AML-193 (cell line): ENCODE results near the gene TMEM139.
A peak's percentile ranks its signal among the peaks of the same experiment; 100 is the strongest.
"Not testable (repeated sequence)": the region's sequence is repeated elsewhere in the genome, so short reads cannot be mapped to it uniquely, and the experiment has no call there.

ENCODE experiments used
- DNase-seq, 2 experiments: peaks; one replicate each; lab custom pipeline; 2025; lab: John Stamatoyannopoulos, UW

TMEM139 gene

DNA sequence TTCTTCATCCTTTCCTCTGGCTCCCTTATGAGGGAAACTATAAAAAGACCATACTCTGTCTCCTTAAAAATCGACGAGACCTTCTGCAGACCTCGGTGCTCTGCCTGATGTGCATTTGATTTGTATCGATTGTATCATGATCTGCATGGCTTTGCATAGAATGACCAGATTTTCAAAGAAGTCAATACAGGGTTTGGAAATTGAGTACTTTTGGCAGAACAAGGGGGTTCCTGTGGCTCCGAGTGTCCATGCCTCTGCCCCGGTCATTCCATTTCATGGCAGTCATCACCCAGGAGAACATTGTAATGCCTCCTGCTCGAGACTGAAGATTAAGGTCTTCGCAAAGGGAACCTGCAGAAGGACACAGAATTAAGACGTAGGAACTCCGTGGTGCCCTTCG, 4.1 kb downstream of the TMEM139 start:
- DNase-seq = no peak

- DNase-seq = peak; percentile 23 to 29
Observed at GRCh38 chr7:143289421-143289820, 4.7 kb downstream of the TMEM139 start.

GRCh38 chr7:143289888-143290287, 5.1 kb downstream of the TMEM139 start:
- DNase-seq = not testable (repeated sequence)

DNA sequence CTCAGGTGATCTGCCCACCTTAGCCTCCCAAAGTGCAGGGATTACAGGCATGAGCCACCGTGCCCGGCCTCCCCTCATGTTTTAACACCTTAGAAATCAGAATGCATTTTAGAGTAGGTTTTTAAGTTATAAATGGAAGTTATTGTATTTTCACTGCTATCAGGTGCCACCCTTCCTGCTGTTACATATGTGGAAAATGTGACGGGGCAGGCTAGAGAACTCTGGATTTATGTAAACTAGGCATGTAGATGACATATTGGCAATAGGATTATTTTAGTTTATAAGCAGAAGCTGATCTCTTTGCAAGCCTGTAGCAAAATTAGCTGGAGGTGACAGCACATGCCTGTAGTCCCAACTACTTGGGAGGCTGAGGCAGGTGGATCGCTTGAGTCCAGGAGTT, 5.5 kb downstream of the TMEM139 start:
- DNase-seq = no peak

DNA sequence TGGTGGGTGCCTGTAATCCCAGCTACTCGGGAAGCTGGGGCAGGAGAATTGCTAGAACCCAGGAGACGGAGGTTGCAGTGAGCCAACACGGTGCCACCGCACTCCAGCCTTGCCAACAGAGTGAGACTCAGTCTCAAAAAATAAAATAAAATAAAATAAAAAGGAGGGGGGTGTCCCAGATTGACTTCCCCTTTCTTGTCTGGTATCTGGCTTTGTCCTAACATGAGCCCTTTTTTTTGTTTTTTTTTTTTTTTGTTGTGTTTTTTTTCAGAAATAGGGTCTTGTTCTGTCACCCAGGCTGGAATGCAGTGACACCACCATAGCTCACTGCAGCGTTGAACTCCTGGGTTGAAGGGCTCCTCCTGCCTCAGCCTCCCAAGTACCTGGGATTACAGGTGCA, 8.1 kb downstream of the TMEM139 start:
- DNase-seq = no peak

DNA sequence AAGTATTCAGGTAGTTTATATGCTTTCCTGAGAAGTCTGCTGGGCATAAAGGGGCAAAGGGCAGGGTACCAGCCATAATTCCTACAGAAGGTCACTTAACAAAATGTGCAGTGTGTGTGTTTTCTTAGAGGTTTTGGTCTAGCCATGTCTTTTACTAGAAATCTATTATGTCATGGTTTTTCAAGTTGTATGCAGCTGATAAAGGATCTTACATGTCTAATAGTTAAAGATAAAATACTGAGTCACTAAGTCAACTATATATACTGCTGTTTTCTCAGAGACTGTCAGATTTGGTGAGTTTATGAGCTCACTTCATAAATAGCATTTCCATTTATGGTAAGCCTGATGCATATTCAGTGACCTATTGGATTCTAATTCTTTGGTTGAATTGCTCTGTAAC, 11.1 kb downstream of the TMEM139 start:
- DNase-seq = no peak

- DNase-seq = no peak
Observed at GRCh38 chr7:143296686-143297085, 11.9 kb downstream of the TMEM139 start.

GRCh38 chr7:143299346-143299745, 14.6 kb downstream of the TMEM139 start:
- no peak for DNase-seq

- DNase-seq = no peak
Observed at GRCh38 chr7:143299840-143300239, 15.1 kb downstream of the TMEM139 start.

DNA sequence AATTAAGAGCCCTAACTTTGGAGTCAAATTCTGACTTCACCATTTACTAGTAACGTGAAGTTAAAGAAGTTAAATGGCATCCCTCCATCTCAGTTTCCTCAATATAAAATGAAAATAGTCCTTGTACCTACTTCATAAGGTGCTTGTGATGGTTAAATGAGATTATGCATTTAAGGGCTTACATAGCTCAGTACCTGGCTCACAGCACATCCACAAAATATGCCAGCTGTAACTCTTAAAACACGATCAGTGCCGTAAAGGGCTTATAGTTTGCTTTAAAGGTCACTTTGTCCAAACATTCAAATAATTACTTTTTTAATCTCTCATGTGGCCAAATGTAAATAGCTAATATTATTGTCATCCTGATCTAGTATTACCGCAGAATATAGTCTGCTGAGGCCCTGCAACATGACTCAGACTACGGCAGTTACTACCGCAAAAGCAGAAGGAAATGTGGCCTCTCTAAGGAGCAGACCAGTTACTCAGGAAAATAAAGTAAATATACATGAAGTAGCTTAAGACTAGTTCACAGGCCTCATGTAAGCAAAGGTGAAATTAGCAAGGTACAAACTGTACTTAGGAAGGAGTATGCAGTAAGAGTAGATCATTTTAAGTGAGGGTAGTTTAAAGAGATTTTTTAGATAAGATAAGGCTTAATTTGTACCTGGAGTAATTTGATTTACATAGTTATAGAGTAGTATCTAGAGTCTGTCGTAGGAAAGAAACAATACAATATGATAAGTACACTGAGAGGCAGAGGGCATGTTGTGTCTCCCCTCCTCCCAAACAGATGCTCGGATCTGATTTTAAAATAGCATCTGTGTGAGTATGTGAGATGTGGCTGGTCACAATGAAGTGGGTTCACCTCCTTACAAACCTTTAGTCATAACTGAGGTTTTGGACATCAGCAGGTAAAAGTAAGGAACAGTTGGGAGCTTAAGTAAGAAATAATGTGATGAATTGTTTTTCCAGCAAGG, 16.5 kb downstream of the TMEM139 start:
- DNase-seq = peak; percentile 93 to 94

- no peak for DNase-seq
Observed at GRCh38 chr7:143303733-143304132, 19.0 kb downstream of the TMEM139 start.

DNA sequence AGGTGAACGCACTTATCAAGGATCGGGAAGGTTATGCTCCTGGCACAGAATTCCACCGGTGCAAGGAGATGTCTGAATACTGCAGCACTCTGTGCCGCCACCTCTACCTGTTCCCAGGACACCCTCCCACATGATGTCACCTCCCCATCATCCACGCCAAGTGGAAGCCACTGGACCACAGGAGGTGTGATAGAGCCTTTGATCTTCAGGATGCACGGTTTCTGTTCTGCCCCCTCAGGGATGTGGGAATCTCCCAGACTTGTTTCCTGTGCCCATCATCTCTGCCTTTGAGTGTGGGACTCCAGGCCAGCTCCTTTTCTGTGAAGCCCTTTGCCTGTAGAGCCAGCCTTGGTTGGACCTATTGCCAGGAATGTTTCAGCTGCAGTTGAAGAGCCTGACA, 20.2 kb downstream of the TMEM139 start:
- no peak for DNase-seq

GRCh38 chr7:143305423-143306070, 20.8 kb downstream of the TMEM139 start:
- DNase-seq = peak; percentile 49 to 54

DNA sequence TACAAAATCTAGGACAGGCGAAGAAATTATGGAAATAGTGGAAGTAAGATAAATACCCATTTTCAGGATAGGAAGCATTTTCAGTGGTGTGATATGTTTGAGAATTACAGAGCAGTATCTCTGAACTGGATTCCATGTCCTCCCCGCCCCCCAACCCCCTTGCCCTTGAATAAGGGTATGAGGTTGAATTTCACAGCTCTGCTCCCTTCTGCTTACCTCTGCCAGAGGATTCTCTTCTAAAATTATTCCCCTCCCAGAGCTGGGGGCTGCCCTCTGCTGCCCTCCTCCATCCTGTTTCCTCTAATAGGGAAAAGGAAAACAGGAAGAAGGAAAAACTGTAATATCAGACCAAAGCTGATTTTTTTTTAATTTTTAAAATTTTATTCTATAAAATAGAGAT, 23.9 kb downstream of the TMEM139 start:
- DNase-seq = no peak

DNA sequence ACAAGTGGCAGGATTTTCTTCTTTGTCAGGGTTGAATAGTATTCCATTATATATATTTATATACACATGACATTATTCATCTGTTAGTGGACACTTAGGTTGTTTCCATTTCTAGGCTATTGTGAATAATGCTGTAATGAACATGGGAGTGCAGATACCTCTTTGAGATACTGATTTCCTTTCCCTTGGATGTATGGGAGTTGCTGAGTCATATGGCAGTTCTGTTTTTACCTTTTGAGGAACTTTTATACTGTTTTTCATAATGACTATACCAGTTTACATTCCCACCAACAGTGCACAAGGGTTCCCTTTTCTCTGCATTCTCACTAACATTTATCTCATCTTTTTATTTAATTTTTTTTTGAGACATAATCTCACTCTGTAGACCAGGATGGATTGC, 29.4 kb downstream of the TMEM139 start:
- DNase-seq = no peak

- DNase-seq = no peak
Observed at GRCh38 chr7:143315776-143316175, 31.0 kb downstream of the TMEM139 start, which contains the start of gene CLCN1. TSS of gene CLCN1 (plus strand) at chr7:143316111. CDS start at chr7:143316213, 102 bp downstream.

DNA sequence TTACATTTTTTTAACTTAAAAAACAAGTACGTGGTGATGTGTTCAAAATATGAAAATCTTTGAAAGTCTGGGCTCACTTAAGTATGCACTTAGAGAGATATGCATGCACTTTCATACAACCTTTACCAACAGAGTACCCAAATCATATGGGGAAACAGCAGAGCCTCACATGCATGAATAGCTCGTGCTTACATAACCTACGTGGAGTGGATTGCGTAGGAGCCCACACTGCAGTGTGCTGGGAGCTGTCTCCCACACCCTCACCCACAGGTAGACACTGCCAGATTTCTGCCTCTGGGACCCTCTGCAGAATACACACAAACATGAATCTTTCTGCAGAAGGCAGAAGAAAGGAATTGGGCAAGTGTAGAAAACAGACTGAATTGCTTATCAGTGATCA, 31.7 kb downstream of the TMEM139 start:
- DNase-seq = peak; percentile 40 to 42

- DNase-seq = no peak
Observed at GRCh38 chr7:143318661-143319060, 33.9 kb downstream of the TMEM139 start.

DNA sequence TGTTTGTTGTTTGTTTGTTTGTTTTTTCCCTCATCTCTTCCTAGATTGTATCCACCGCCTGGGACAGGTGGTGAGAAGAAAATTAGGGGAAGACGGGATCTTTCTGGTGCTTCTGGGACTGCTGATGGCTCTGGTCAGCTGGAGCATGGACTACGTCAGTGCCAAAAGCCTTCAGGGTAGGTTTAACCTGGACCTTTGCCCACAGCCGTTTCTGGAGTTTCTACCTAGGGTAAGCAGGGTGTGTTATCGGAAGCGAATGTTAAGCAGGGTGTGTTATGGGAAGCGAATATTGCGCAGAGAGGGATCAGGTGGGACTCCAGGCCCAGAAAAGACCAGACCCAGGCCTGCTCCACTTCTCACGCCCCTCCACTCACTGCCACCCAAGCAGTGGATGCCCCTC, 35.9 kb downstream of the TMEM139 start:
- no peak for DNase-seq

DNA sequence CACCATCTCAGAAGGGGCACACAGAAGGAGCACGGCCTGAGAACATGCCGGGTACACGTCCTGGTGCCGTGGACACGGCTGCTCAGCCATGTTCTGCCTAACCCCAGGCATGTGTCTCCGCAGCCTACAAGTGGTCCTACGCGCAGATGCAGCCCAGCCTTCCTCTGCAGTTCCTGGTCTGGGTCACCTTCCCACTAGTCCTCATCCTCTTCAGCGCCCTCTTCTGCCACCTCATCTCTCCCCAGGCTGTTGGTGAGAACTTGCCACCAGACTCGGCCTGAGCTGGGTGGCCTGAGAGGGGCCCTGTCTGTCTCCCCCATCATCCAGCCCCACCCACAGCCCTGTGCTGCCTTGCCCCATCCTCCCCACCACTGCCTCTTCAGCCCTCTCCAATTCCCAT, 36.5 kb downstream of the TMEM139 start:
- no peak for DNase-seq

DNA sequence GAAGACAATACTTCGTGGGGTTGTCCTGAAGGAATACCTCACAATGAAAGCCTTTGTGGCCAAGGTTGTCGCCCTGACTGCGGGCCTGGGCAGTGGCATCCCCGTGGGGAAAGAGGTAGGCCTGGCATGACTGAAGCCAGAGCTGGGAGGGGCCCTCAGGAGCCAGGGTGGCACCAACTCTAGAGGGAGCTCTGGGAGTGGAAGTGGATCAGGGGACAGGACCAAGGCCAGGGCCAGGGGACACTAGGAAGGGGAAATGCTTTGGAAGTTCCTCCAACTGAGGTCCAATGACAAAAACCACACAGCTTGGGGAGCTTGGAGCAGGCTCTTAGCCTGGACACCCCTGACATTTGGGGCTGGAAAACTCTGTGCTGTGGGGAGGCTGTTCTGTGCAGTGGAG, 37.0 kb downstream of the TMEM139 start:
- DNase-seq = peak; percentile 32 to 33

DNA sequence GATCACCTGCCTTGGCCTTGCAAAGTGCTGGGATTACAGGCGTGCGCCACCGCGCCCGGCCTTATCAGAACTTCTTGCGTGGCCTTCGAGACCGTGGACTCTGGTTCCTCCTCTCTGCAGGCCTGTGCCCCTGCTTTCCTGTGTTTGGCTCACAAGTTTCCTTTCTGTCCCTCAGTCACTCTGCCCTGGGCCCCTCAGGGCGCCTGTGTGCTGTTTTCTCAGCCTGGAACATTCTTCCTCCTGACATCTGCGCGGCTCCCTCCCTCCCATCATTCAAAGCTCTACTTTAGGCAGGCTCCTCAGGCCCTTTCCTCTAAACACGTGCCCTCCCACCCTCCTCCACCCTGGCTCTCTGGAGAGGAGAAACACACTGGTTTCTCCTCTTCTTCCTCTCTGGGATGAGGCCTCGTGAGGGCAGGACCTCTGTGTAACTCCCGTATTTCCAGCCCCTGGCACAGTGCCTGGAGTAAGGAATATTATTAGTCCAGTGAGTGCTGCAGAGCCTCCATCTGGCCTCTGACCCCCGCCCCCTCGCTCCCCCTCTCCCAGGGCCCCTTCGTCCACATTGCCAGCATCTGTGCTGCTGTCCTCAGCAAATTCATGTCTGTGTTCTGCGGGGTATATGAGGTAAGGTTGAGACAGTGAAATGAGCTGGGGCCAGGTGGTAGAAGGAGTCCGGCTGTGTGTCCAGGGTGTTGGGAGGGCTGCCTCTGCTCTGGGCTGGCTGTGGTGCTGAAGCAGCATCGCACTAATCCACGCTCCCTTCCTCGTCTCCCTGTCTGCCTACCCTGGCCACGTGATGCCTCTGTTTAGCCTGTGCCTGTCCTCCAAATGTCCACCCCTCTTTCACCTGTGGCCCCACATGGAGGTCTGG, 38.2 kb downstream of the TMEM139 start:
- no peak for DNase-seq
